ENCODE measurements around the gene BACH2. TPM values are rescaled to one million over a fixed set of nuclear protein-coding genes. Genes with fewer than 3 reads are reported as not detected.

Gene BACH2
- polyA plus RNA-seq, 1 donor (not counting 4 experiments of a cell fraction or from before 2014, with no cell fraction given) = 0.50 TPM

DNA sequence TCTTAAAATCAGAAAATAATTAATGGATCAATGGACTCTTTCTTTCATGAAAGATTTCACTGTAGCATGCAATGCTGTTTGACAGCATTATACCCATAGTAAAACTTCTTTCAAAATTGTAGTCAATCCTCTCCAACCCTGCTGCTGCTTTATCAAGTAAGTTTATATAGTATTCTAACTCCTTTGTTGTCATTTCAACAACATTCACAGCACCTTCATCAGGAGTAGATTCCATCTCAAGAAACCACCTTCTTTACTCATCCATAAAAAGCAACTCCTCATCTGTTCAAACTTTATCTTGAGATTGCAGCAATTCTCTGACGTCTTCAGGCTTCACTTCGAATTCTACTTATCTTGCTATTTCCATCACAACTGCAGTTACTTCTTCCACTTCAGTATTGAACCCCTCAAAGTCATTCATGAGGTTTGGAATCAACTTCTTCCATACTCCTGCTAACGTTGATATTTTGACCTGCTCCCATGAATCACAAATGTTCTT is 26.4 kb upstream of the BACH2 start:
- no peaks in the 10 kb centered on the region for H3K9me1 ChIP-seq (ENCODE audit: control insufficient read depth, extremely low read depth, insufficient read depth, low read length)
- no peak overlapping the region for H3K9ac ChIP-seq (ENCODE audit: control insufficient read depth, extremely low read depth, insufficient read depth, low read length)
- no peaks in the 10 kb centered on the region for H4K20me1 ChIP-seq (ENCODE audit: control insufficient read depth, extremely low read depth, insufficient read depth, low read length)
- no peak overlapping the region for H3K4me2 ChIP-seq (ENCODE audit: control insufficient read depth, extremely low read depth, insufficient read depth, low read depth, low read length)
- H3K4me3 ChIP-seq (ENCODE audit: control insufficient read depth in 2 of 3, extremely low read depth in 1 of 3, insufficient read depth in 2 of 3, low read depth in 1 of 3, low read length in 3 of 3) = no peak overlapping the region
- peaks cover 3% of the 10 kb centered on the region for H3K4me1 ChIP-seq (ENCODE audit: control insufficient read depth, extremely low read depth, insufficient read depth, low read length)
- H3K27ac ChIP-seq (ENCODE audit: control insufficient read depth, insufficient read depth, low read length) = no peak overlapping the region
- H2AFZ ChIP-seq (ENCODE audit: control insufficient read depth, low read length) = no peak overlapping the region
- DNase-seq (ENCODE audit: low read depth, low spot score) (no peak), FAIRE-seq (no peak)
- H3K36me3 ChIP-seq (ENCODE audit: control insufficient read depth in 2 of 2, extremely low read depth in 1 of 2, insufficient read depth in 2 of 2, low read length in 2 of 2) = no peaks in the 10 kb centered on the region
- H3K27me3 ChIP-seq (ENCODE audit: control insufficient read depth, extremely low read depth, insufficient read depth, low read length) = no peaks in the 10 kb centered on the region
- dilution Hi-C loops (cut with MboI; ENCODE audit: extremely low pct_ligation_motif_present, low sequenced_read_pairs) = no loop called here
- H3K9me3 ChIP-seq (ENCODE audit: control insufficient read depth, low read depth, low read length) = no peaks in the 10 kb centered on the region
- H3K79me2 ChIP-seq (ENCODE audit: control insufficient read depth, insufficient read depth, low read length) = no peaks in the 10 kb centered on the region
- no peak for TF ChIP-seq EZH2 (IDR thresholded peaks at IDR 0.05; ENCODE audit: low read length)
- TF ChIP-seq, protein P1, sequence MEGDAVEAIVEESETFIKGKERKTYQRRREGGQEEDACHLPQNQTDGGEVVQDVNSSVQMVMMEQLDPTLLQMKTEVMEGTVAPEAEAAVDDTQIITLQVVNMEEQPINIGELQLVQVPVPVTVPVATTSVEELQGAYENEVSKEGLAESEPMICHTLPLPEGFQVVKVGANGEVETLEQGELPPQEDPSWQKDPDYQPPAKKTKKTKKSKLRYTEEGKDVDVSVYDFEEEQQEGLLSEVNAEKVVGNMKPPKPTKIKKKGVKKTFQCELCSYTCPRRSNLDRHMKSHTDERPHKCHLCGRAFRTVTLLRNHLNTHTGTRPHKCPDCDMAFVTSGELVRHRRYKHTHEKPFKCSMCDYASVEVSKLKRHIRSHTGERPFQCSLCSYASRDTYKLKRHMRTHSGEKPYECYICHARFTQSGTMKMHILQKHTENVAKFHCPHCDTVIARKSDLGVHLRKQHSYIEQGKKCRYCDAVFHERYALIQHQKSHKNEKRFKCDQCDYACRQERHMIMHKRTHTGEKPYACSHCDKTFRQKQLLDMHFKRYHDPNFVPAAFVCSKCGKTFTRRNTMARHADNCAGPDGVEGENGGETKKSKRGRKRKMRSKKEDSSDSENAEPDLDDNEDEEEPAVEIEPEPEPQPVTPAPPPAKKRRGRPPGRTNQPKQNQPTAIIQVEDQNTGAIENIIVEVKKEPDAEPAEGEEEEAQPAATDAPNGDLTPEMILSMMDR (optimal IDR thresholded peaks at IDR 0.05 in 1 of 3, IDR thresholded peaks at IDR 0.05 in 1 of 3, conservative IDR thresholded peaks at IDR 0.05 in 1 of 3; ENCODE audit: extremely low read depth in 1 of 3, insufficient read depth in 2 of 3, low read length in 3 of 3) = no peak

- no peak for TF ChIP-seq EZH2 (IDR thresholded peaks at IDR 0.05; ENCODE audit: low read length)
- TF ChIP-seq, protein P1 (optimal IDR thresholded peaks at IDR 0.05 in 1 of 3, IDR thresholded peaks at IDR 0.05 in 1 of 3, conservative IDR thresholded peaks at IDR 0.05 in 1 of 3; ENCODE audit: extremely low read depth in 1 of 3, insufficient read depth in 2 of 3, low read length in 3 of 3) = no peak
- no peak overlapping the region for H2AFZ ChIP-seq (ENCODE audit: control insufficient read depth, low read length)
- no peak overlapping the region for H3K9ac ChIP-seq (ENCODE audit: control insufficient read depth, extremely low read depth, insufficient read depth, low read length)
- FAIRE-seq (no peak), DNase-seq (ENCODE audit: low read depth, low spot score) (no peak)
- H3K4me1 ChIP-seq (ENCODE audit: control insufficient read depth, extremely low read depth, insufficient read depth, low read length) = no peaks in the 10 kb centered on the region
- dilution Hi-C loops (cut with MboI; ENCODE audit: extremely low pct_ligation_motif_present, low sequenced_read_pairs) = no loop called here
- no peaks in the 10 kb centered on the region for H3K9me1 ChIP-seq (ENCODE audit: control insufficient read depth, extremely low read depth, insufficient read depth, low read length)
- no peak overlapping the region for H3K4me3 ChIP-seq (ENCODE audit: control insufficient read depth in 2 of 3, extremely low read depth in 1 of 3, insufficient read depth in 2 of 3, low read depth in 1 of 3, low read length in 3 of 3)
- H3K27me3 ChIP-seq (ENCODE audit: control insufficient read depth, extremely low read depth, insufficient read depth, low read length) = no peaks in the 10 kb centered on the region
- H3K36me3 ChIP-seq (ENCODE audit: control insufficient read depth in 2 of 2, extremely low read depth in 1 of 2, insufficient read depth in 2 of 2, low read length in 2 of 2) = no peaks in the 10 kb centered on the region
- H3K4me2 ChIP-seq (ENCODE audit: control insufficient read depth, extremely low read depth, insufficient read depth, low read depth, low read length) = no peak overlapping the region
- H3K79me2 ChIP-seq (ENCODE audit: control insufficient read depth, insufficient read depth, low read length) = no peaks in the 10 kb centered on the region
- no peak overlapping the region for H3K27ac ChIP-seq (ENCODE audit: control insufficient read depth, insufficient read depth, low read length)
- no peaks in the 10 kb centered on the region for H4K20me1 ChIP-seq (ENCODE audit: control insufficient read depth, extremely low read depth, insufficient read depth, low read length)
- H3K9me3 ChIP-seq (ENCODE audit: control insufficient read depth, low read depth, low read length) = no peaks in the 10 kb centered on the region
Measured at GRCh38 chr6:90319979-90320685, 23.5 kb upstream of the BACH2 start.

All from keratinocyte (primary cell).